GM13976 (cell line): ENCODE measurements around the gene MESD.
A peak's percentile ranks its signal among the peaks of the same experiment; 100 is the strongest.

ENCODE experiments used
- DNase-seq: peaks from one replicate; pipeline ENCODE4 v3.0.0; 2012; ENCODE audit warnings: low spot score
- in situ Hi-C: fragments of 300-500 bp; cut with MboI; formaldehyde crosslinking; loops from one replicate; pipeline ENCODE4 v1.12.0; 2022; ENCODE audit warnings: low sequenced_read_pairs, mixed read lengths, inconsistent platforms; ENCODE audit not compliant: unreplicated experiment
- TF ChIP-seq, protein P1 (sequence below): IDR thresholded peaks from 2 replicates; pipeline ENCODE4 v1.5.1; 2012; ENCODE audit warnings: borderline replicate concordance, mild to moderate bottlenecking; ENCODE audit not compliant: insufficient read depth; ENCODE audit errors: extremely low read depth, missing control alignments, control extremely low read depth

The MESD gene

DNA sequence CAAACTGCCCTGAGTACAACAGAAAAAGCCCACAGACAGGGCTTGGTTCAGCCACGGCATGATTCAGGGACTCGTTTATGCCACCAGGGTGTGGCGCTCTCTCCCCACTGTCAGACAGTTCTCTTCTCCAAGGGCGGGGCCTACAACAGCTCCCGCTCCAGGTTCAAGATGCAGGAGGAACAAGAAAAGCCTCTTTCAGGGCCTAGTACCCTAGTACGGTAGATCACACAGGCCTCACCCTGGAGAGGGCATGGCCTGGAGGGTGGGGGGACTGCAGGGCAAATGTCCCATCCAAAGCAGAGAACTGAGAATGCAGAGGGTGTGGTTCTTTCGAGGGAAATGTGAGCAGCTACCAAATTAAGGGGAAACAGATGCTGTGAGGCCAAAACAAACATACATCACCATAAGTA, 12.0 kb downstream of the MESD start:
- no peak for DNase-seq
- in situ Hi-C loops = loop anchor here (10.0 to 25.0 kb wide), 2 partner anchors 285 to 523 kb away; no protein-coding TSS in a partner anchor
- TF ChIP-seq, protein P1, sequence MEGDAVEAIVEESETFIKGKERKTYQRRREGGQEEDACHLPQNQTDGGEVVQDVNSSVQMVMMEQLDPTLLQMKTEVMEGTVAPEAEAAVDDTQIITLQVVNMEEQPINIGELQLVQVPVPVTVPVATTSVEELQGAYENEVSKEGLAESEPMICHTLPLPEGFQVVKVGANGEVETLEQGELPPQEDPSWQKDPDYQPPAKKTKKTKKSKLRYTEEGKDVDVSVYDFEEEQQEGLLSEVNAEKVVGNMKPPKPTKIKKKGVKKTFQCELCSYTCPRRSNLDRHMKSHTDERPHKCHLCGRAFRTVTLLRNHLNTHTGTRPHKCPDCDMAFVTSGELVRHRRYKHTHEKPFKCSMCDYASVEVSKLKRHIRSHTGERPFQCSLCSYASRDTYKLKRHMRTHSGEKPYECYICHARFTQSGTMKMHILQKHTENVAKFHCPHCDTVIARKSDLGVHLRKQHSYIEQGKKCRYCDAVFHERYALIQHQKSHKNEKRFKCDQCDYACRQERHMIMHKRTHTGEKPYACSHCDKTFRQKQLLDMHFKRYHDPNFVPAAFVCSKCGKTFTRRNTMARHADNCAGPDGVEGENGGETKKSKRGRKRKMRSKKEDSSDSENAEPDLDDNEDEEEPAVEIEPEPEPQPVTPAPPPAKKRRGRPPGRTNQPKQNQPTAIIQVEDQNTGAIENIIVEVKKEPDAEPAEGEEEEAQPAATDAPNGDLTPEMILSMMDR = peak; percentile 40

DNA sequence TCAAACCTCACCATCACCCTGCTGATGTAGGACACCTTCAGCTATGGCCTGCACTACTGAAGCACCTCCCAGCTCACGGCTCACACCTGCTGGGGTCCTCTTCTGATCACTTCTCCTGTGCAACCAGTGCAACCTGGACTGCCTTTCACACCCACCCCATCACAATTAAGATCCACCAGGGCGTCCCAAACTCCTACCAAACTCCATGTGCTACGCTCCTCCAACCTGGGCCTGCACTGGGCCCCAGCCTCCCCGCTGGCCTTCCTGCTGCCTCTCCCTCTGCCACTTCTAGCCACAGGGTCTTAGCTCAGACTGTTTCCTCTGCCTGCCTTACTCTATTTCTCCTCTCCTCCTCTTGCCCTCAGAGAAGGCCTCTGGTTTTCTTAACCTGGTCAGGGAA, 12.8 kb downstream of the MESD start:
- DNase-seq = no peak
- TF ChIP-seq, protein P1 = no peak
- in situ Hi-C loops = loop anchor here (10.0 to 25.0 kb wide), 2 partner anchors 285 to 522 kb away; no protein-coding TSS in a partner anchor

DNA sequence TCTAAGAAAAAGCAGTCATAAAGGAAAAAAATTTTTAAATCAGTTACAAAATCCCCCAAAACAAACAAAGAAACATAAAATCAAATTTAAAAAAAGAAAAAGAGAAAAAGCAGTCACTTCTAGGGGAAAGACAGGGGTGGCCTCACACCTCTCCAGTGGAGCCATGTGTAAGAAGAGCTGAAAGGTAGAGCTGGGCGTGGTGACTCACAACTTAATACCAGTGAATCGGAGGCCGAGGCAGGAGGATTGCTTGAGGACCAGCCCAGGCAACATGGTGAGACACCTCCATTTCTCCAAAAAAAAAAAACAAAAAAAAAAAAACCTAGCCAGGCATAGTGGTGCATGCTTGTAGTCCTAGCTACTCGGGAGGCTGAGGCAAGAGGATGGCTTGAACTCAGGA, 14.7 kb downstream of the MESD start:
- TF ChIP-seq, protein P1 = no peak
- DNase-seq = no peak
- in situ Hi-C loops = loop anchor here (10.0 to 25.0 kb wide), 3 partner anchors 188 to 520 kb away; partner anchors contain the start of gene CEMIP

DNA sequence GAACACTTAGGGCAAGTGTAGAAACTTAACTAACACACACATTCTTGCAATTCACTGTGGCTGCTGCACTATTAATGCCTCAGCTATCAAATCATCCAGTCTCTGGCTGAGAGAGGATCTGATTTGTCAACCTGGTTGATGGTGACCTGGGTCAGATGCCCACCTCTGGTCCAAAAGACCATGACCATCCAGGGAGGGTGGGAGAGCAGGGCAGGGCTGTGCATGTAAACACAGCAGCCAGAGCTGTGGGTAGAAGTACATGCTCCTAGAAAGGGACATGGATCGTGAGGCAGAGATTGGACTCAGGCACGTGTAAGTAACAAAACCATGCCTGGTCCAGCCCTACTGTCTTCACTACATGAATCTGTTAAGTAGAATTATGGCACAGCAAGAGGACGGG, 17.3 kb downstream of the MESD start:
- DNase-seq = no peak
- in situ Hi-C loops = loop anchor here (10.0 to 25.0 kb wide), 2 partner anchors 185 to 517 kb away; partner anchors contain the start of gene CEMIP
- TF ChIP-seq, protein P1 = no peak

DNA sequence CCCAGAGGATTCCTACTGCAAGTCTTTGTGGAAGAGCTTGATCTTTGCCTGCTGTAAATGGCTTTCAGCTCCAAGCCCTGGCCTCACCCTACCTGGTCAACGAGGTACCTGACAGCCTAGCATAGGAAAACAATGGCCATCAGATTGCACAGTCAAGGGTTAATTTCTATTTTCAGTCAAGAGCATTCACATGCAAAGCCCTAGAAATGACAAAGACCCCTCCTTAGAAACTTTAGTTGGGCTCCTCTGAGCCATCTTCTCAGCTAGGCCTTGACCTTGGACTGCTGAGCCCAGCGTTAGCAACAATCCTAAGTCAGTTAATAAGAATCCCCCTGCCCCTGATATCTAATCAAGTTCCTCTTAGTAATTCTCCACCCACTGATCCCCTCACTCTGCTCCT, 18.5 kb downstream of the MESD start:
- DNase-seq = no peak
- in situ Hi-C loops = loop anchor here (10.0 to 25.0 kb wide), 2 partner anchors 184 to 516 kb away; partner anchors contain the start of gene CEMIP
- TF ChIP-seq, protein P1 = no peak

DNA sequence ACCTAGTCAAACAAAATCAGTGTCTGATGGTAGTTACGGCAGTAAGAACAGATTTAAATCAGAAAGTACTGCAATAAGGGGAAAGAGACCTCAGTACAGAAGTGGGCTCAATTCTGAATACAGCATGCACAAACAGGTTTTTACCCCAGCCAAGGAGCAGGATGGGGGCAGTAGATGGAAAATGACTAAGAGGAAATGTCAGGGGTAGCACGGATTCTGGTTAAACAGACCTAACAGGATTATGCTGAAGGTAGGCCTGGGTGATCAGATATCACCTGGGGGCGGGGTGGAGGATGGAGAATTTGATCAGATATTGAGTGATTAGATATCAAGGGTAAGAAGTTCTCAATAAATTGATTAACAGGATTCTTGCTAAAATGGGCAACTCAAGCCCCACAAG, 19.0 kb downstream of the MESD start:
- in situ Hi-C loops = loop anchor here (10.0 to 25.0 kb wide), 2 partner anchors 183 to 516 kb away; partner anchors contain the start of gene CEMIP
- TF ChIP-seq, protein P1 = no peak
- no peak for DNase-seq
